HUES48 (cell line): ENCODE measurements around the gene ENDOD1.
"Not testable (repeated sequence)": the region's sequence is repeated elsewhere in the genome, so short reads cannot be mapped to it uniquely, and the experiment has no call there.

ENCODE experiments used
- H3K27ac ChIP-seq: one replicate; pipeline ENCODE4 v1.7.0; 2013; ENCODE audit warnings: low read depth, low read length, inconsistent platforms
- H3K27me3 ChIP-seq: 2 replicates; pipeline ENCODE4 v1.6.1; 2013; ENCODE audit warnings: mild to moderate bottlenecking, low read length; ENCODE audit not compliant: control insufficient read depth, insufficient read depth
- H3K36me3 ChIP-seq: 2 replicates; pipeline ENCODE4 v1.6.1; 2013; ENCODE audit warnings: low read length; ENCODE audit not compliant: control insufficient read depth, insufficient read depth
- H3K4me1 ChIP-seq: 2 replicates; pipeline ENCODE4 v1.6.1; 2013; ENCODE audit warnings: mild to moderate bottlenecking, low read length; ENCODE audit not compliant: control insufficient read depth, insufficient read depth
- H3K4me3 ChIP-seq: 2 replicates; pipeline ENCODE4 v1.5.1; 2013; ENCODE audit warnings: mild to moderate bottlenecking, low read depth, low read length
- H3K9ac ChIP-seq: 2 replicates; pipeline ENCODE4 v1.6.1; 2013; ENCODE audit warnings: mild to moderate bottlenecking, low read depth, low read length, moderate library complexity
- H3K9me3 ChIP-seq: 2 replicates; pipeline ENCODE4 v1.6.1; 2013; ENCODE audit warnings: low read length; ENCODE audit not compliant: control insufficient read depth, insufficient read depth

Gene ENDOD1

GRCh38 chr11:95089620-95090542, at the start of gene ENDOD1:
Gene ENDOD1 (plus strand): TSS chr11:95089846. CDS start chr11:95089928, 82 bp downstream.
- H3K27ac ChIP-seq, result no peak within 1 kb of the TSS

GRCh38 chr11:95042239-95042638, 47.4 kb upstream of the ENDOD1 start:
- no peaks in the 10 kb centered on the region for H3K9me3 ChIP-seq
- H3K27me3 ChIP-seq, result no peaks in the 10 kb centered on the region
- no peaks in the 10 kb centered on the region for H3K4me1 ChIP-seq
- no peak overlapping the region for H3K27ac ChIP-seq
- no peak overlapping the region for H3K4me3 ChIP-seq
- no peaks in the 10 kb centered on the region for H3K36me3 ChIP-seq
- H3K9ac ChIP-seq, result no peak overlapping the region

More at GRCh38 chr11:95089620-95090542, at the start of gene ENDOD1:
- H3K36me3 ChIP-seq, result no peaks in the 10 kb centered on the region
- no peaks in the 10 kb centered on the region for H3K9me3 ChIP-seq
- 0 out of 2 replicates have a peak, but pooled peaks cover 9% of the 10 kb centered on the region for H3K4me1 ChIP-seq
- H3K4me3 ChIP-seq, result peak within 1 kb of the TSS; percentile 90
- peaks cover 38% of the 10 kb centered on the region for H3K27me3 ChIP-seq
- H3K9ac ChIP-seq, result peak within 1 kb of the TSS; percentile 40

- H3K36me3 ChIP-seq, result no peaks in the 10 kb centered on the region
- H3K4me1 ChIP-seq, result no peaks in the 10 kb centered on the region
- no peak overlapping the region for H3K9ac ChIP-seq
- no peaks in the 10 kb centered on the region for H3K9me3 ChIP-seq
- H3K27ac ChIP-seq, result no peak overlapping the region
- no peak overlapping the region for H3K4me3 ChIP-seq
- no peaks in the 10 kb centered on the region for H3K27me3 ChIP-seq
Measured at GRCh38 chr11:95042906-95043305, 46.7 kb upstream of the ENDOD1 start.

- H3K4me3 ChIP-seq, result no peak overlapping the region
- no peaks in the 10 kb centered on the region for H3K4me1 ChIP-seq
- H3K27ac ChIP-seq, result no peak overlapping the region
- no peaks in the 10 kb centered on the region for H3K27me3 ChIP-seq
- no peaks in the 10 kb centered on the region for H3K9me3 ChIP-seq
- no peaks in the 10 kb centered on the region for H3K36me3 ChIP-seq
- H3K9ac ChIP-seq, result no peak overlapping the region
Measured at GRCh38 chr11:95044010-95044409, 45.6 kb upstream of the ENDOD1 start.

GRCh38 chr11:95045812-95046211, 43.8 kb upstream of the ENDOD1 start:
- Histone ChIP-seq H3K27ac (no peak overlapping the region), H3K4me3 (no peak overlapping the region), H3K9ac (no peak overlapping the region), H3K4me1 (no peaks in the 10 kb centered on the region), H3K9me3 (no peaks in the 10 kb centered on the region), H3K27me3 (no peaks in the 10 kb centered on the region), H3K36me3 (no peaks in the 10 kb centered on the region)

- H3K27ac ChIP-seq, H3K27me3 ChIP-seq, H3K9me3 ChIP-seq, H3K4me1 ChIP-seq, H3K4me3 ChIP-seq, H3K36me3 ChIP-seq, H3K9ac ChIP-seq: not testable (repeated sequence)
Measured at GRCh38 chr11:95049122-95049521, 40.5 kb upstream of the ENDOD1 start, which contains the start of gene KDM4F. Gene KDM4F (plus strand): TSS chr11:95049422.

- Histone ChIP-seq H3K9me3 (no peaks in the 10 kb centered on the region), H3K27ac (no peak overlapping the region), H3K4me3 (no peak overlapping the region), H3K36me3 (no peaks in the 10 kb centered on the region), H3K9ac (no peak overlapping the region), H3K4me1 (no peaks in the 10 kb centered on the region), H3K27me3 (no peaks in the 10 kb centered on the region; the same call in 1 of the 2 replicates)
Measured at GRCh38 chr11:95050595-95051202, 38.9 kb upstream of the ENDOD1 start.

GRCh38 chr11:95054356-95054755, 35.3 kb upstream of the ENDOD1 start:
- no peak overlapping the region for H3K4me3 ChIP-seq
- H3K27ac ChIP-seq, result no peak overlapping the region
- no peaks in the 10 kb centered on the region for H3K9me3 ChIP-seq
- no peak overlapping the region for H3K9ac ChIP-seq
- H3K27me3 ChIP-seq, result no peaks in the 10 kb centered on the region; the same call in 1 of the 2 replicates
- no peaks in the 10 kb centered on the region for H3K4me1 ChIP-seq
- H3K36me3 ChIP-seq, result no peaks in the 10 kb centered on the region

- Histone ChIP-seq H3K27ac (no peak overlapping the region), H3K27me3 (no peaks in the 10 kb centered on the region; the same call in 1 of the 2 replicates), H3K4me1 (no peaks in the 10 kb centered on the region), H3K4me3 (no peak overlapping the region), H3K9ac (no peak overlapping the region), H3K36me3 (no peaks in the 10 kb centered on the region), H3K9me3 (no peaks in the 10 kb centered on the region)
Measured at GRCh38 chr11:95055283-95055897, 34.3 kb upstream of the ENDOD1 start.

- Histone ChIP-seq H3K4me3 (no peak overlapping the region), H3K27me3 (peaks cover 4% of the 10 kb centered on the region), H3K4me1 (no peaks in the 10 kb centered on the region), H3K36me3 (no peaks in the 10 kb centered on the region), H3K9ac (no peak overlapping the region), H3K9me3 (no peaks in the 10 kb centered on the region), H3K27ac (no peak overlapping the region)
Measured at GRCh38 chr11:95057959-95058358, 31.7 kb upstream of the ENDOD1 start.

- H3K27ac ChIP-seq, result no peak overlapping the region
- H3K4me1 ChIP-seq, result no peaks in the 10 kb centered on the region
- H3K9ac ChIP-seq, result no peak overlapping the region
- H3K4me3 ChIP-seq, result no peak overlapping the region
- peaks cover 4% of the 10 kb centered on the region for H3K27me3 ChIP-seq
- no peaks in the 10 kb centered on the region for H3K9me3 ChIP-seq
- H3K36me3 ChIP-seq, result no peaks in the 10 kb centered on the region
Measured at GRCh38 chr11:95058621-95059020, 31.0 kb upstream of the ENDOD1 start.
